ENCODE results near the gene EFNB2. TPM values are rescaled to one million over a fixed set of nuclear protein-coding genes. Genes with fewer than 3 reads are reported as not detected.

EFNB2 gene
- total and polyA plus RNA-seq, 2 donors (not counting 3 experiments of a cell fraction or from before 2014, with no cell fraction given) = 50.4 to 69.5 TPM

- no peak overlapping the region for H3K9ac ChIP-seq (replicated peaks; ENCODE audit: extremely low read depth, insufficient read depth, low read length)
- H3K4me3 ChIP-seq (replicated peaks in 1 of 3; ENCODE audit: insufficient read depth in 1 of 3, low read depth in 1 of 3, low read length in 3 of 3) = no peak overlapping the region
- no peaks in the 10 kb centered on the region for H3K4me1 ChIP-seq (ENCODE audit: control insufficient read depth, extremely low read depth, insufficient read depth, low read length)
- dilution Hi-C loops (cut with MboI; ENCODE audit: extremely low pct_ligation_motif_present, low sequenced_read_pairs) (no loop called here), intact Hi-C loops (cut with micrococcal nuclease) (no loop called here)
- no peak overlapping the region for H3K27ac ChIP-seq (ENCODE audit: insufficient read depth, low read depth, low read length)
- H3K79me2 ChIP-seq (ENCODE audit: control insufficient read depth, insufficient read depth, low read length) = no peaks in the 10 kb centered on the region
- ChIA-PET POLR2A (no interaction called here), CTCF (no interaction called here)
- no peaks in the 10 kb centered on the region for H3K9me3 ChIP-seq (replicated peaks; ENCODE audit: control insufficient read depth, insufficient read depth, low read length)
- TF ChIP-seq JUN (IDR thresholded peaks at IDR 0.05; ENCODE audit: borderline replicate concordance, insufficient read depth, insufficient read length, low read depth) (no peak), GATA2 (IDR thresholded peaks at IDR 0.05; ENCODE audit: insufficient read depth, insufficient read length, low read depth, low read length) (no peak), EZH2 (IDR thresholded peaks at IDR 0.05; ENCODE audit: borderline replicate concordance, low read depth, low read length, severe bottlenecking) (no peak), FOS (IDR thresholded peaks at IDR 0.05; ENCODE audit: borderline replicate concordance, insufficient read depth, low read length) (no peak), POLR2AphosphoS5 (IDR thresholded peaks at IDR 0.05; ENCODE audit: insufficient read depth, low read depth, low read length) (no peak), POLR2A (IDR thresholded peaks at IDR 0.05; ENCODE audit: low read depth, low read length) (no peak), MYC (IDR thresholded peaks at IDR 0.05; ENCODE audit: low read depth, low read length) (no peak), CTCF (IDR thresholded peaks at IDR 0.05; ENCODE audit: extremely low read depth in 1 of 2, insufficient read depth in 1 of 2, low read depth in 1 of 2, low read length in 2 of 2) (no peak), MAX (IDR thresholded peaks at IDR 0.05; ENCODE audit: insufficient read depth, insufficient read length) (no peak)
- no peaks in the 10 kb centered on the region for H3K36me3 ChIP-seq (ENCODE audit: control insufficient read depth in 2 of 2, extremely low read depth in 1 of 2, insufficient read depth in 2 of 2, low read length in 2 of 2)
- H2AFZ ChIP-seq (ENCODE audit: low read depth, low read length) = no peak overlapping the region
- H3K9me1 ChIP-seq (replicated peaks; ENCODE audit: control insufficient read depth, extremely low read depth, insufficient read depth, low read length) = no peaks in the 10 kb centered on the region
- no peaks in the 10 kb centered on the region for H3K27me3 ChIP-seq (ENCODE audit: control insufficient read depth in 2 of 2, insufficient read depth in 2 of 2, low read length in 2 of 2)
- DNase-seq (ENCODE audit: low read depth, low spot score) (no peak), FAIRE-seq (no peak)
- no peaks in the 10 kb centered on the region for H4K20me1 ChIP-seq (replicated peaks; ENCODE audit: control insufficient read depth, extremely low read depth, insufficient read depth, low read length)
- BruUV-seq (replicated peaks) = no TSS peak
- no peak overlapping the region for H3K4me2 ChIP-seq (ENCODE audit: insufficient read depth, low read length)
Measured at GRCh38 chr13:106573868-106574267, 38.4 kb upstream of the EFNB2 start.
